BE2C (cell line): ENCODE measurements around the gene LRRC10B.

Experiments used
- DNase-seq: peaks from one replicate; pipeline ENCODE4 v3.0.0-alpha.2; 2020
- H3K27me3 ChIP-seq: fragments of 250-450 bp; sonication (Bioruptor Pico); 2 replicates; pipeline ENCODE4 v1.5.1; 2020; ENCODE audit warnings: mild to moderate bottlenecking
- H3K36me3 ChIP-seq: fragments of 250-450 bp; sonication (Bioruptor Pico); 2 replicates; pipeline ENCODE4 v1.5.1; 2020; ENCODE audit warnings: mild to moderate bottlenecking
- H3K4me1 ChIP-seq: fragments of 250-450 bp; sonication (Bioruptor Pico); 2 replicates; pipeline ENCODE4 v1.5.1; 2020
- H3K4me3 ChIP-seq: 2 replicates; pipeline ENCODE4 v1.5.1; 2011; ENCODE audit warnings: low read depth, low read length
- H3K9me3 ChIP-seq: fragments of 250-450 bp; sonication (Bioruptor Pico); 2 replicates; pipeline ENCODE4 v1.5.1; 2020
- CTCF ChIP-seq: IDR thresholded peaks from 2 replicates; pipeline ENCODE4 v1.5.1; 2012; ENCODE audit warnings: mild to moderate bottlenecking, low read depth, low read length

Gene LRRC10B

DNA sequence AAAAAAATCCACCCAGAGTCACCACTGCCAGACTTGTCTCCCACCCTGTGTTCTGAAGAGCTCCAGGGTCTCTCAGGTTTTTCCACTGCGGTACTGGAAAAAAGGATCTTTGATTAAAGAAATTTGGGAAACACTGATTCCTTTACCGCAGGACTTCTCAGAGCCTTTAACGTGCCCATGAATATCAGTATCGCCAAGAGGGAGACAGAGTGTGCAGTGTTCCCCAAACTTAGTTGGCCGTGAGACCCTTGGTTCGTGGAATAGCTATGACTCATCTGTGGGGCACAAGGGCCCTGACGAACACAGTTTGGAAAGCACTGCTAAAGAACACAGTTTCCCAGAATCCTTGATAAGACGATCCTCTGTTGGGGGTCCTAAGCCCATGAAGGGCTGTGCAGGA is 40.6 kb downstream of the LRRC10B start:
- Histone ChIP-seq H3K4me1 (peaks cover 6% of the 10 kb centered on the region), H3K9me3 (no peaks in the 10 kb centered on the region), H3K27me3 (no peaks in the 10 kb centered on the region), H3K36me3 (no peaks in the 10 kb centered on the region), H3K4me3 (no peak overlapping the region)
- TF ChIP-seq CTCF, result no peak
- DNase-seq, result no peak

DNA sequence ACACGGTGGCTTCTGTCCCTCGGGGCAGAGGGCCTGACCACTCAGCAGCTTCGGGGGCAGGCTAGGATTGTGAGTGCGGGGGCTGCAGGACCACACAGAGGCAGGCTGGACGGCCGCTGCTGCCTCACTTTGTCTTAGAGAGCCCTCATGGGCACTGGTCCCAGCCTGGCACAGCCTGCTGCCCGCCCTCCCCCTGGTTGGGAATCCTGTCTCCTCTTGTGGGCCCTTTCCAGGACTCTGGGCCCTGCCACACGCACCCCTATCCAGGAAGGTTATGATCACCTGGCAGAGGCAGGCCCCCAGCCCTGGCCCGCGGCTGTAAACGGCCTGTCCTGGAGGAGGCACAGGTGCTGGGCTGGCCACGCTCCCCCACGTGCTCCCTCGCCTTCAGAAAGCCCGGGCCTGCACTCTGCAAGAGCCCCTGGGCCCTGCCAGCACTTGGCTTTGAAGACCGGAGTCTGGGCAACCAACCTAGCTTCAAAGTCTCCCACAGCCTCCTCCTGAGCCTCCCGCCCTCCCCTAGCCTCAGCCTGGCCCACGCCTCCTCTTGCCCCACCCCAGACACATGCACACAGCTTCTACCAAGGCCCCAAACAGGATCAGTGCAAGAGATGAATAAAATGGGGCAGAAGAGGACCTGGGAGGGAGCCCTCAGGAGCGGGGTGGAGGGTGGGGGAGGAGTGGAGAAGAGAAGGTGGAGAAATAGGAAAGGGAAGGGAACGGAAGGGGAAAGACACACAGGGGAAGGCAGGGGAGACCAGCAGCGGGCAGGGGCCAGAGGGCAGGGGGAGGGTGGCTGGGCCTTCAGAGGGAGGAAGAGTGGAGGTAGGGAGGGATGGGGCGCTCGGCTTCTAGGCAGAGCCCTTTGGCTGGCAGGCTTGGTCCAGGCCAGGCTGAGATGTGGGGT is 41.4 kb downstream of the LRRC10B start:
- no peak for TF ChIP-seq CTCF
- H3K9me3 ChIP-seq, result no peaks in the 10 kb centered on the region
- no peaks in the 10 kb centered on the region for H3K27me3 ChIP-seq
- no peaks in the 10 kb centered on the region for H3K36me3 ChIP-seq
- no peak overlapping the region for H3K4me3 ChIP-seq
- no peak for DNase-seq
- H3K4me1 ChIP-seq, result peaks cover 10% of the 10 kb centered on the region

DNA sequence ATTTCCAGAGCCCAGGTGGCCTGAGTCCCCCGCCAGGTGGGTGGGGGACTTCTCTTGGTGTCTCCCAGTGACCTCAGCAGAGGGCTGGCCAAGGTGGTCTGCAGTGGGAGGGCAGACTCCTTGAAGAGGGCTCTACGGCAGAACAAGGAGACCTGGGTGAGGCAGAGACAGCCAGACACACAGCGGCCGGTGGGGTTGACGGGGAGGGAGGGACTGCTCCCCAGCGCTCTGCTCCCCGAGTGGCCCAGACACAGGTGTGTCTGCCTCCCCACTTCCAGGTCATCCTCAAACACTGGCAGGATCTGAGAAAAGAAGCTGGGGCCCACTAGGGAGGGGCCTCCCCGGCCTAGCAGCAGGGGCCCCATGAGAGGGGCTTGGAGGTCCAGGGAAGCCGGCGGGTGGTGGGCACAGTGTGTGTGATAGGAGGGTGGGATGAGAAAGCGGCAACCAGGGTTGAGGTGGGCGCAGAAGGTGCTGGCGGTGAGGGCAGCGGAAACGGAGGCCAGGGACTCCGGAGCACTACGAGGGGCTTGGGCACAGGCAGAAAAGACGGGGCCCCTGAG is 42.2 kb downstream of the LRRC10B start:
- Histone ChIP-seq H3K9me3 (no peaks in the 10 kb centered on the region), H3K27me3 (no peaks in the 10 kb centered on the region), H3K36me3 (no peaks in the 10 kb centered on the region), H3K4me1 (peaks cover 10% of the 10 kb centered on the region), H3K4me3 (no peak overlapping the region)
- DNase-seq, result no peak
- no peak for TF ChIP-seq CTCF

- Histone ChIP-seq H3K9me3 (no peaks in the 10 kb centered on the region), H3K27me3 (no peaks in the 10 kb centered on the region), H3K4me3 (no peak overlapping the region), H3K4me1 (peaks cover 10% of the 10 kb centered on the region), H3K36me3 (no peaks in the 10 kb centered on the region)
- TF ChIP-seq CTCF, result no peak
- DNase-seq, result no peak
These were observed 43.1 kb downstream of the LRRC10B start for GRCh38 chr11:61551634-61552033.

DNA sequence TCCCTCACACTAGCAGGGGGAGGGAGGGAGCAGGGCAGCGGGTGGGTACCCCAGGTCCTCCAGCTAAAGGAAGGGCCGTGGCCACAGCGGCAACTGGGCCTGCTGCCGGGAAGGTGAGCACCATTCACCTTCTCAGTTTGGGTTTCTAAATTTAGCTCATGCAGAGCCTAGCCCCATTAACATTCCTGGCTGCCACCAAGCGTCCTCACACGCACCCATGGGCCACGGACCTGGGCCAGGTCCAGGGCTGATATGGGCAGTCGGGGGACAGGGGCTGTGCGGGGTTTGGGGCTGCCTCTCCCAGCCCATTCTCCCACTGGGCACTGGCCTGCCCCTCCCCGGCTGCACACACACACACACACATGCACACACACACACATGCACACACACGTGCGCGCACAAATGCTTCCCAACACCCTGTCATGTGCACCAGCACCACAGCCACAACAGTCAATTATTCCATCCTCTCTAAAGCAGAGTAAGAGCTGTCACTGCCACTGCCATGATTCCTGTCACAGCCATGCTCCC is 43.6 kb downstream of the LRRC10B start:
- Histone ChIP-seq H3K9me3 (no peaks in the 10 kb centered on the region), H3K36me3 (no peaks in the 10 kb centered on the region), H3K27me3 (no peaks in the 10 kb centered on the region), H3K4me3 (no peak overlapping the region), H3K4me1 (peaks cover 10% of the 10 kb centered on the region)
- no peak for DNase-seq
- no peak for TF ChIP-seq CTCF
